ENCODE measurements around the gene FASTK.
A peak's percentile ranks its signal among the peaks of the same experiment; 100 is the strongest.

FASTK gene

GRCh38 chr7:151040616-151041375 is 39.8 kb downstream of the FASTK start:
- no peak overlapping the region for H3K4me3 ChIP-seq (ENCODE audit: control insufficient read depth, low read depth, low read length)
- DNase-seq (ENCODE audit: low read depth), result no peak
- no peak for TF ChIP-seq CTCF (IDR thresholded peaks at IDR 0.05; ENCODE audit: control insufficient read depth, insufficient read depth, low read depth, low read length, missing control alignments)

- DNase-seq (ENCODE audit: low read depth), result no peak
- H3K4me3 ChIP-seq (ENCODE audit: control insufficient read depth, low read depth, low read length), result no peak overlapping the region
- TF ChIP-seq CTCF (IDR thresholded peaks at IDR 0.05; ENCODE audit: control insufficient read depth, insufficient read depth, low read depth, low read length, missing control alignments), result no peak
Measured at GRCh38 chr7:151039850-151040548, 40.6 kb downstream of the FASTK start.

GRCh38 chr7:151038951-151039849 is 41.4 kb downstream of the FASTK start:
- no peak overlapping the region for H3K4me3 ChIP-seq (ENCODE audit: control insufficient read depth, low read depth, low read length)
- DNase-seq (ENCODE audit: low read depth), result peak; percentile 71
- TF ChIP-seq CTCF (IDR thresholded peaks at IDR 0.05; ENCODE audit: control insufficient read depth, insufficient read depth, low read depth, low read length, missing control alignments), result no peak

- no peak for TF ChIP-seq CTCF (IDR thresholded peaks at IDR 0.05; ENCODE audit: control insufficient read depth, insufficient read depth, low read depth, low read length, missing control alignments)
- no peak overlapping the region for H3K4me3 ChIP-seq (ENCODE audit: control insufficient read depth, low read depth, low read length)
- no peak for DNase-seq (ENCODE audit: low read depth)
Measured at GRCh38 chr7:151035902-151036301, 44.7 kb downstream of the FASTK start.

- no peak overlapping the region for H3K4me3 ChIP-seq (ENCODE audit: control insufficient read depth, low read depth, low read length)
- TF ChIP-seq CTCF (IDR thresholded peaks at IDR 0.05; ENCODE audit: control insufficient read depth, insufficient read depth, low read depth, low read length, missing control alignments), result no peak
- DNase-seq (ENCODE audit: low read depth), result no peak
Measured at GRCh38 chr7:151035026-151035717, 45.4 kb downstream of the FASTK start.
